GM04503 (cell line): Measurements from ENCODE around the gene RAD51AP2.

ENCODE experiments used
- DNase-seq: peaks from one replicate; pipeline ENCODE4 v3.0.0-alpha.2; 2012; ENCODE audit warnings: low read depth

RAD51AP2 gene

DNA sequence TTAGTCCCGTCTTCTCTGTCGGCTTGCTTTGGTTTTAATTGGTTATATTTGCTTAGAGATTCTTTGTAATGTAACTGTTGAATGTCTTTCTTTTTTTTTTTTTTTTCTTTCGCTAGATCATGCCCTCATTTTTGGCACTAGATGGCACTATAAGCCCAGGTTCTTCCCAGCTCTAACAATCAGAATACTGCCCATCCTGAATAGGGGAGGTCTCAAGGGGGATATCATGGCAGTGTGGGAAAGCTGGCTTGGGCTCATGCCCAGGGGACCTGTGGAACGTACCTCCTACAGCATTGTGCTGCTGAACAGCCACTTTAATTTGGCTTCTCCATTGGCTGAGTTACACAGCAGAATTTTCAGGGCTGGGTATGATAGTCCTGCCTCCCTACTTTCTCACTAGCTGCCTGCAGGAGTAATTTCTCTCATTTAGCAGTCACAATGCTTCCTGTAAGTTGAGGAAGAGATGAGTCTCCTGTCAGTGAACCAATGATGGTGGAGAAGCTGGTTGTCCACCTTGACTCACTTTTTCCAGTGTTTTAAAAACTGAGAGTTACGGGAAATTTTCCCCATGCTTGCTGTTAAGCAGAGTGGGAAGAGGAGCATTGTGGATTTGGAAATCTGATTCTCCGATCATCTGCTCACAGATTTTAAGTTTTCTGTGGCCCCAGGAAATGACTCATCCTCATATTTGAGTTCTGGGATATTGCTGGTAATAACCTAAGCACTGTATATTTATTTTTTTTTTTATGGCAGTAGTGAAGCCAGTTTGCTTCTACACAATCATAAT is 47.2 kb downstream of the RAD51AP2 start:
- no peak for DNase-seq

DNA sequence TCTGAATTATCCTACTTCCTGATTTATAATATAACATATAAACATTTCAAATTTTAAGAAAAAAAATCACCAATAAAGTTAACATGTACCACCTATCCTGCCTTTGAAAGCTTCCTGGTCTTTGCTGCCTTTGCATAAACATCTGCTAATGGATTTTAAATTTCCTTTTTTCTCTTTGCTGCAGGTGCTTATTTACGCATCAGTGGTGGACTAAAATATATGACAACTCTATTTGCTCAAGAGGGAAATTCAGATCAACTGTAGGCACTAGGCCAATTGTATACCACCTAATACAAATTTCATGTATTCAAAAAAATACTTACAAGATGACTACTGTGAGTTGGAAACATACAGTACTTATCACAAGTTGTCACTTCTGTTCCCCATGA is 57.2 kb downstream of the RAD51AP2 start:
- DNase-seq, result no peak
